ENCODE results near the gene CAT. TPM values are rescaled to one million over a fixed set of nuclear protein-coding genes. Genes with fewer than 3 reads are reported as not detected.

Gene CAT
- total RNA-seq, 8 experiments from 2014 or later = 12.2 to 59.6 (median 29.7) TPM

GRCh38 chr11:34451053-34451452 is 12.3 kb downstream of the CAT start:
- ATAC-seq (replicated peaks in 6 of 8) = no peak
- H3K4me3 ChIP-seq = no peak overlapping the region
- in situ Hi-C loops (cut with MboI; ENCODE audit: low pct_unique_long_range_greater_than_20kb in 2 of 9, low sequenced_read_pairs in 9 of 9, unreplicated experiment in 9 of 9) = no loop called here

GRCh38 chr11:34454308-34455032 is 15.7 kb downstream of the CAT start:
- in situ Hi-C loops (cut with MboI; ENCODE audit: low pct_unique_long_range_greater_than_20kb in 2 of 9, low sequenced_read_pairs in 9 of 9, unreplicated experiment in 9 of 9) = no loop called here
- Histone ChIP-seq H3K27ac (no peak overlapping the region), H3K4me1 (replicated peaks in 1 of 2) (no peaks in the 10 kb centered on the region), H3K4me3 (no peak overlapping the region)
- 89 to 100% (median 94%) methylated on average over 1 of the region's 1 CpG; no CpG with 5 or more reads in 6 of the 10 experiments for WGBS, 10 experiments
- no peak for ATAC-seq (replicated peaks in 6 of 8)

More at GRCh38 chr11:34451053-34451452, 12.3 kb downstream of the CAT start:
- 86 to 100% (median 100%) methylated on average over 1 to 3 of the region's 3 CpGs; no CpG with 5 or more reads in 1 of the 10 experiments for WGBS, 10 experiments
- no peaks in the 10 kb centered on the region for H3K4me1 ChIP-seq (replicated peaks in 1 of 2)
- no peak overlapping the region for H3K27ac ChIP-seq

- WGBS, 10 experiments = 57 to 100% (median 92%) methylated on average over 1 to 2 of the region's 2 CpGs; no CpG with 5 or more reads in 1 of the 10 experiments
- ATAC-seq (replicated peaks in 6 of 8) = no peak
- Histone ChIP-seq H3K4me3 (no peak overlapping the region), H3K4me1 (replicated peaks in 1 of 2) (no peaks in the 10 kb centered on the region), H3K27ac (no peak overlapping the region)
- in situ Hi-C loops (cut with MboI; ENCODE audit: low pct_unique_long_range_greater_than_20kb in 2 of 9, low sequenced_read_pairs in 9 of 9, unreplicated experiment in 9 of 9) = no loop called here
These were observed 18.9 kb downstream of the CAT start for GRCh38 chr11:34457607-34458006.

GRCh38 chr11:34458525-34458924 is 19.8 kb downstream of the CAT start:
- H3K4me3 ChIP-seq = no peak overlapping the region
- no peaks in the 10 kb centered on the region for H3K4me1 ChIP-seq (replicated peaks in 1 of 2)
- ATAC-seq (replicated peaks in 6 of 8) = peak in 3 of 8 experiments; percentile 22 to 99 (median 32)
- H3K27ac ChIP-seq = no peak overlapping the region
- in situ Hi-C loops (cut with MboI; ENCODE audit: low pct_unique_long_range_greater_than_20kb in 2 of 9, low sequenced_read_pairs in 9 of 9, unreplicated experiment in 9 of 9) = no loop called here
- WGBS, 10 experiments = 54 to 96% (median 83%) methylated on average over 1 to 4 of the region's 4 CpGs; no CpG with 5 or more reads in 3 of the 10 experiments

- in situ Hi-C loops (cut with MboI; ENCODE audit: low pct_unique_long_range_greater_than_20kb in 2 of 9, low sequenced_read_pairs in 9 of 9, unreplicated experiment in 9 of 9) = no loop called here
- no peak overlapping the region for H3K27ac ChIP-seq
- no peak for ATAC-seq (replicated peaks in 6 of 8)
- no peak overlapping the region for H3K4me3 ChIP-seq
- 86 to 100% (median 98%) methylated on average over 1 to 3 of the region's 3 CpGs; no CpG with 5 or more reads in 4 of the 10 experiments for WGBS, 10 experiments
- no peaks in the 10 kb centered on the region for H3K4me1 ChIP-seq (replicated peaks in 1 of 2)
These were observed 20.9 kb downstream of the CAT start for GRCh38 chr11:34459507-34460162.

GRCh38 chr11:34460278-34460677 is 21.5 kb downstream of the CAT start:
- H3K4me1 ChIP-seq (replicated peaks in 1 of 2) = no peaks in the 10 kb centered on the region
- WGBS, 10 experiments = 0 to 100% (median 80%) methylated on average over 1 to 4 of the region's 4 CpGs; no CpG with 5 or more reads in 2 of the 10 experiments
- in situ Hi-C loops (cut with MboI; ENCODE audit: low pct_unique_long_range_greater_than_20kb in 2 of 9, low sequenced_read_pairs in 9 of 9, unreplicated experiment in 9 of 9) = no loop called here
- no peak overlapping the region for H3K4me3 ChIP-seq
- no peak for ATAC-seq (replicated peaks in 6 of 8)
- H3K27ac ChIP-seq = no peak overlapping the region

- in situ Hi-C loops (cut with MboI; ENCODE audit: low pct_unique_long_range_greater_than_20kb in 2 of 9, low sequenced_read_pairs in 9 of 9, unreplicated experiment in 9 of 9) = no loop called here
- 80 to 100% (median 95%) methylated on average over 1 to 8 of the region's 14 CpGs; no CpG with 5 or more reads in 3 of the 10 experiments for WGBS, 10 experiments
- no peak for ATAC-seq (replicated peaks in 6 of 8)
These were observed 22.5 kb downstream of the CAT start for GRCh38 chr11:34461215-34461614.

GRCh38 chr11:34464591-34465051 is 25.9 kb downstream of the CAT start:
- Histone ChIP-seq H3K4me1 (replicated peaks in 1 of 2) (no peaks in the 10 kb centered on the region), H3K27ac (no peak overlapping the region), H3K4me3 (no peak overlapping the region)
- in situ Hi-C loops (cut with MboI; ENCODE audit: low pct_unique_long_range_greater_than_20kb in 2 of 9, low sequenced_read_pairs in 9 of 9, unreplicated experiment in 9 of 9) = no loop called here
- ATAC-seq (replicated peaks in 6 of 8) = peak in 3 of 8 experiments; percentile 35 to 99 (median 97)
- WGBS, 10 experiments = 38 to 93% (median 77%) methylated on average over 3 to 7 of the region's 7 CpGs

More at GRCh38 chr11:34461215-34461614, 22.5 kb downstream of the CAT start:
- Histone ChIP-seq H3K4me1 (replicated peaks in 1 of 2) (no peaks in the 10 kb centered on the region), H3K4me3 (no peak overlapping the region), H3K27ac (no peak overlapping the region)

GRCh38 chr11:34466802-34467488 is 28.2 kb downstream of the CAT start:
- H3K4me3 ChIP-seq = no peak overlapping the region
- no peaks in the 10 kb centered on the region for H3K4me1 ChIP-seq (replicated peaks in 1 of 2)
- in situ Hi-C loops (cut with MboI; ENCODE audit: low pct_unique_long_range_greater_than_20kb in 2 of 9, low sequenced_read_pairs in 9 of 9, unreplicated experiment in 9 of 9) = no loop called here
- H3K27ac ChIP-seq = no peak overlapping the region
- ATAC-seq (replicated peaks in 6 of 8) = no peak
- 58 to 100% (median 77%) methylated on average over 1 to 3 of the region's 3 CpGs for WGBS, 10 experiments

- Histone ChIP-seq H3K4me1 (replicated peaks in 1 of 2) (no peaks in the 10 kb centered on the region), H3K27ac (no peak overlapping the region), H3K4me3 (no peak overlapping the region)
- peak in 1 of 8 experiments; percentile 22 for ATAC-seq (replicated peaks in 6 of 8)
- in situ Hi-C loops (cut with MboI; ENCODE audit: low pct_unique_long_range_greater_than_20kb in 2 of 9, low sequenced_read_pairs in 9 of 9, unreplicated experiment in 9 of 9) = no loop called here
- 68 to 94% (median 91%) methylated on average over 2 to 8 of the region's 8 CpGs for WGBS, 10 experiments
These were observed 29.6 kb downstream of the CAT start for GRCh38 chr11:34468209-34468841.

GRCh38 chr11:34473603-34474169 is 35.0 kb downstream of the CAT start:
- ATAC-seq (replicated peaks in 6 of 8) = no peak
- Histone ChIP-seq H3K4me3 (no peak overlapping the region), H3K4me1 (replicated peaks in 1 of 2) (peaks cover 0 to 8% of the 10 kb centered on the region in 2 donors), H3K27ac (no peak overlapping the region)
- in situ Hi-C loops (cut with MboI; ENCODE audit: low pct_unique_long_range_greater_than_20kb in 2 of 9, low sequenced_read_pairs in 9 of 9, unreplicated experiment in 9 of 9) = no loop called here
- 80 to 100% (median 94%) methylated on average over 1 to 4 of the region's 4 CpGs for WGBS, 10 experiments

- no peak overlapping the region for H3K27ac ChIP-seq
- 6 to 75% (median 45%) methylated on average over 1 to 3 of the region's 3 CpGs; no CpG with 5 or more reads in 1 of the 10 experiments for WGBS, 10 experiments
- no peak overlapping the region for H3K4me3 ChIP-seq
- H3K4me1 ChIP-seq (replicated peaks in 1 of 2) = peaks cover 0 to 8% of the 10 kb centered on the region in 2 donors
- in situ Hi-C loops (cut with MboI; ENCODE audit: low pct_unique_long_range_greater_than_20kb in 2 of 9, low sequenced_read_pairs in 9 of 9, unreplicated experiment in 9 of 9) = loop anchor here in 3 of 9 experiments (25.0 kb wide), 2 partner anchors 113 to 313 kb away; partner anchors contain the start of gene ABTB2 (in 2 of the 3)
- no peak for ATAC-seq (replicated peaks in 6 of 8)
These were observed 36.9 kb downstream of the CAT start for GRCh38 chr11:34475656-34476055.

Measured in motor neuron (in vitro differentiated cells).